HepG2 (cell line): Measurements from ENCODE around the gene PSMB8. TPM values are rescaled to one million over a fixed set of nuclear protein-coding genes. Genes with fewer than 3 reads are reported as not detected.

Experiments used
- ATM ChIP-seq: fragments of 450-650 bp; IDR thresholded peaks from 2 replicates; pipeline ENCODE4 v1.7.1; 2017; ENCODE audit warnings: mild to moderate bottlenecking, borderline replicate concordance
- ATRX ChIP-seq: sonication (generic); formaldehyde crosslinking; IDR thresholded peaks from 2 replicates; pipeline ENCODE4 v1.4.0; 2020; ENCODE audit warnings: missing genetic modification reagents, borderline replicate concordance
- DMAP1 ChIP-seq: IDR thresholded peaks from 2 replicates; pipeline ENCODE4 v1.6.1; 2016
- FOXA1 ChIP-seq, 2 experiments: fragments of 450-650 bp in 1 of 2; sonication (generic) in 1 of 2; formaldehyde crosslinking in 1 of 2; IDR thresholded peaks; 2 replicates each; pipeline versions ENCODE4 v1.4.0 to v1.6.1; 2016 to 2020; ENCODE audit warnings: missing genetic modification reagents in 1 of 2
- IRF1 ChIP-seq: sonication (generic); formaldehyde crosslinking; IDR thresholded peaks from 2 replicates; pipeline ENCODE4 v1.4.0; 2020; ENCODE audit warnings: low read depth, mild to moderate bottlenecking, missing genetic modification reagents
- KDM3A ChIP-seq: IDR thresholded peaks from 2 replicates; pipeline ENCODE4 v1.6.1; 2018; ENCODE audit warnings: low read depth, missing compliant biosample characterization
- MEIS2 ChIP-seq: sonication (generic); formaldehyde crosslinking; IDR thresholded peaks from 2 replicates; pipeline ENCODE4 v1.9.0; 2021; ENCODE audit warnings: mild to moderate bottlenecking, missing genetic modification reagents
- TFE3 ChIP-seq: IDR thresholded peaks from 2 replicates; pipeline ENCODE4 v1.6.1; 2016
- USF2 ChIP-seq, 2 experiments: sonication (generic) in 1 of 2; formaldehyde crosslinking in 1 of 2; IDR thresholded peaks; 2 replicates each; pipeline versions ENCODE4 v1.5.1 to v1.6.1; 2011 to 2020; ENCODE audit warnings: borderline replicate concordance in 1 of 2, low read depth in 1 of 2, low read length in 1 of 2, mild to moderate bottlenecking in 1 of 2, missing genetic modification reagents in 1 of 2, moderate library complexity in 1 of 2
- YEATS2 ChIP-seq: sonication (generic); formaldehyde crosslinking; IDR thresholded peaks from 2 replicates; pipeline ENCODE4 v1.4.0; 2020; ENCODE audit warnings: missing genetic modification reagents, borderline replicate concordance
- YY1 ChIP-seq: IDR thresholded peaks from 2 replicates; pipeline ENCODE4 v1.6.1; 2011; ENCODE audit warnings: low read length, low read depth, moderate library complexity, mild to moderate bottlenecking; ENCODE audit not compliant: insufficient read depth, insufficient replicate concordance
- ZFP41 ChIP-seq: sonication (generic); formaldehyde crosslinking; IDR thresholded peaks from 2 replicates; pipeline ENCODE4 v1.4.0; 2020; ENCODE audit warnings: mild to moderate bottlenecking, missing genetic modification reagents, borderline replicate concordance
- ZNF333 ChIP-seq: sonication (generic); formaldehyde crosslinking; IDR thresholded peaks from 2 replicates; pipeline ENCODE4 v1.4.0; 2020; ENCODE audit warnings: mild to moderate bottlenecking, missing genetic modification reagents, borderline replicate concordance
- ZNF335 ChIP-seq: sonication (generic); formaldehyde crosslinking; IDR thresholded peaks from 2 replicates; pipeline ENCODE4 v1.4.0; 2020; ENCODE audit warnings: missing genetic modification reagents
- ZNF44 ChIP-seq: sonication (generic); formaldehyde crosslinking; IDR thresholded peaks from 2 replicates; pipeline ENCODE4 v1.5.1; 2020; ENCODE audit warnings: mild to moderate bottlenecking, missing genetic modification reagents
- ZNF616 ChIP-seq: sonication (generic); formaldehyde crosslinking; IDR thresholded peaks from 2 replicates; pipeline ENCODE4 v1.5.0; 2020; ENCODE audit warnings: low read depth, mild to moderate bottlenecking, missing genetic modification reagents
- ZNF629 ChIP-seq: sonication (generic); formaldehyde crosslinking; conservative IDR thresholded peaks from 2 replicates; pipeline ENCODE4 v1.5.0; 2020; ENCODE audit warnings: missing genetic modification reagents
- ZNF703 ChIP-seq: sonication (generic); formaldehyde crosslinking; IDR thresholded peaks from 2 replicates; pipeline ENCODE4 v1.5.1; 2020; ENCODE audit warnings: missing genetic modification reagents, mild to moderate bottlenecking, moderate library complexity, borderline replicate concordance
- ZNF772 ChIP-seq: sonication (generic); formaldehyde crosslinking; IDR thresholded peaks from 2 replicates; pipeline ENCODE4 v1.5.0; 2020; ENCODE audit warnings: mild to moderate bottlenecking, missing genetic modification reagents
- ZNF850 ChIP-seq: sonication (generic); formaldehyde crosslinking; conservative IDR thresholded peaks from 2 replicates; pipeline ENCODE4 v1.9.0; 2021; ENCODE audit warnings: mild to moderate bottlenecking, missing genetic modification reagents
- ZXDC ChIP-seq: sonication (generic); formaldehyde crosslinking; IDR thresholded peaks from 2 replicates; pipeline ENCODE4 v1.5.0; 2020; ENCODE audit warnings: mild to moderate bottlenecking, missing genetic modification reagents
- polyA plus RNA-seq, 8 experiments: library from polyadenylated mRNA; depleted of rRNA in 3 of 8; stranded (reverse) in 7 of 8; unstranded in 1 of 8; fragments of >200 nt; fragmentation: Illumina TruSeq in 4 of 8; extraction: Trizol in 4 of 8; gene quantifications; 2 replicates each; pipeline versions ENCODE4 v1.2.1 to v1.2.3, GENCODE V29; 2011 to 2016; ENCODE audit warnings: low read depth in 4 of 8, missing spikeins in 1 of 8, mixed read lengths in 1 of 8; ENCODE audit not compliant: insufficient read depth in 1 of 8
- total RNA-seq, 5 experiments: library from RNA; depleted of rRNA; stranded (reverse); fragments of >200 nt; fragmentation: Illumina TruSeq; extraction: Trizol; gene quantifications; 2 replicates each; pipeline ENCODE4 v1.2.3, GENCODE V29; 2016; ENCODE audit warnings: low read depth in 1 of 5

The PSMB8 gene
- total and polyA plus RNA-seq, 2 of the 13 experiments (the other 11 are each of a cell fraction or from before 2014, with no cell fraction given), result 30.7 to 64.7 TPM

GRCh38 chr6:32838114-32838958 lies 5.5 kb downstream of the PSMB8 start, which contains the start of gene TAP2 (continued):
- TF ChIP-seq ZNF616, result no peak
- TF ChIP-seq KDM3A (CRISPR knock-in tag), result peak; percentile 95
- no peak for TF ChIP-seq ZNF44
- peak; percentile 25; the same call in 1 of the 2 replicates for TF ChIP-seq TFE3 (CRISPR knock-in tag)
- peak; percentile 30; the same call in 1 of the 2 replicates for TF ChIP-seq ZNF629 (CRISPR knock-in tag)
- no peak for TF ChIP-seq ATRX
- TF ChIP-seq ZNF703 (CRISPR knock-in tag), result no peak
- peak; percentile 82; the same call in 1 of the 2 replicates for TF ChIP-seq YEATS2 (CRISPR knock-in tag)
- TF ChIP-seq DMAP1, result 0 out of 2 replicates have a peak, but pooled peaks have one; percentile 44
- no peak for TF ChIP-seq ZNF335 (CRISPR knock-in tag)
- TF ChIP-seq ZNF772 (CRISPR knock-in tag), result peak; percentile 42; the same call in 1 of the 2 replicates
- no peak for TF ChIP-seq USF2 (IDR thresholded peaks at IDR 0.05; ENCODE audit: low read depth, low read length)
- no peak for TF ChIP-seq USF2 (CRISPR knock-in tag; IDR thresholded peaks at IDR 0.05; ENCODE audit: borderline replicate concordance)
- 0 out of 2 replicates have a peak, but pooled peaks have one; percentile 23 for TF ChIP-seq ZXDC (CRISPR knock-in tag)
- peak; percentile 100 for TF ChIP-seq IRF1 (CRISPR knock-in tag)
- no peak for TF ChIP-seq ZNF333 (CRISPR knock-in tag)
- no peak for TF ChIP-seq ZFP41 (CRISPR knock-in tag)
- peak; percentile 72 for TF ChIP-seq YY1
- no peak for TF ChIP-seq ZNF850 (CRISPR knock-in tag)
- peak; percentile 52; the same call in 1 of the 2 replicates for TF ChIP-seq MEIS2 (CRISPR knock-in tag)
- TF ChIP-seq FOXA1 (IDR thresholded peaks at IDR 0.05), result no peak
- no peak for TF ChIP-seq FOXA1 (CRISPR knock-in tag; IDR thresholded peaks at IDR 0.05)
- TF ChIP-seq ATM, result no peak
